Measurements from ENCODE around the gene C22orf15. TPM values are rescaled to one million over a fixed set of nuclear protein-coding genes. Genes with fewer than 3 reads are reported as not detected.

Gene C22orf15
- total RNA-seq, 3 donors from 2014 or later: 0.44 TPM; not detected in 2

GRCh38 chr22:23764899-23765881 is 2.4 kb downstream of the C22orf15 start:
- intact Hi-C loops (cut with DNase I, micrococcal nuclease): loop anchor here in 1 of 2 donors (5.0 kb wide), 1 partner anchor 92 kb away; the partner anchor contains the start of gene SLC2A11
- DNase-seq: no peak
- no peak for ATAC-seq
- no peak for TF ChIP-seq CTCF (IDR thresholded peaks at IDR 0.05)
- Histone ChIP-seq H3K9me3 (no peaks in the 10 kb centered on the region), H3K4me1 (ENCODE audit: low read depth) (peaks cover 19% of the 10 kb centered on the region), H3K4me3 (no peak overlapping the region), H3K36me3 (ENCODE audit: low read depth) (no peaks in the 10 kb centered on the region)

DNA sequence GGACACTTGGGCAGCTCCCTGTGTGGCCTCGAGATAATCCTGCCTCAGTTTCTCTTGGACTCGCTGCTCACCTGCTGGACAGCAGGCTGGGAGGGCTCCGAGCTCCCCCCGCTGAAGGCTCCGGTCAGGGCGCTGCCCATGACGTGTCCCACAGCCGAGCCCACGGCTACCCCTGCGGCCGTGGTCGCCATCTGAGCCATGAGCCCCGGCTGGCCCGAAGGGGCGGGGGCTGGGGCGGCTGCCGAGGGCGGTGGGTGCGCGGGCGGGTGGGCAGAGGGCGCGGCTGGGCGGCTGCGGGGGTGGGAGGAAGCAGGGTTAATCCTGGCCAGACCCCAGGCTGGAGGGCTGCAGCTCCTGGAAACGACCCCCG is 4.5 kb downstream of the C22orf15 start:
- no peak for DNase-seq
- intact Hi-C loops (cut with DNase I, micrococcal nuclease): loop anchor here in 1 of 2 donors (5.0 kb wide), 1 partner anchor 90 kb away; the partner anchor contains the start of gene SLC2A11
- peaks cover 28% of the 10 kb centered on the region for H3K4me1 ChIP-seq (ENCODE audit: low read depth)

DNA sequence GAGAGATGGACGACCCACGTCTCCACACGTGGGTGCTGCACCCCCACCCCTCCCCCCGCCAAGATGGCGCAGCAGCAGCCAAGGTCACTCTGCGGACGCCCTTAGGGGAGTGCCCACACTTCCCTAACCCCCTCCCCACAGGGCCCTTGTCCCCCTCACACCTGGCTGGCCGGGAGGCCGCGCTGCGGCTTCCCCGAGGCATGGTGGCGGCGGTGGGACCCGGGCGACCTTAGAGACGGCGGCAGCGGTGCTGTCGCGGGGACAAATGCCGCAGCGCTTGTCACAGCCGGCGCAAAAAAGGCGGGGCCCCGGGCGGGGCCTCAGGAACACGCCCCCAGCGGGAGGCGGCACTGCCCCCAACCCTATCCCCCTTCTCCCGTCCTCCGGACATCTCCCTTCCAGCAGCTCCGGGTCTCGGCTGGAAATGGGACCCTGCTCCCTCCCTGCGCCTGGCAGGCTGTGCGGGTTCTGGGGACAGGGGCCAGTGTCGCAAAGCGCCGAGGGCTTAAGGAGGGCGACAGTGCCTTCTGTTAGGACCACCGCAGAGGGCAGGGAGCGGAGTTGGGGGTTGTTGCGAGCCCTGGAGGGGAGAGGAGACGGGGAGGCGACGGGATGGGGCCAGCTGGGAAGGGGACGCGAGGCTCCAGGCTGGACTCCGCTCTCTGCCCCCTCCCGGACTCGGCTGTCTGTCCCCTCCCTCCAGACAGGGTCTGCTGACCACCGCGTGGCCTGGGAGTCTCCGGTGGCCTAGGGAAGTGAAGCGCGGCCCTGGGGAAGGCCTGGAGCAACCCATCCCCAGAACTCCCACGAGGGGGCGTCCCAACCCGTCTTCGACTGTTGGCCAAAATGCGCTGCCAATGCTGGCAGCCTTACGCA is 5.1 kb downstream of the C22orf15 start, which contains the start of gene CHCHD10:
Gene CHCHD10 (minus strand): TSS at position 300 of the 876 bp plus-strand sequence. CDS start 98 bp downstream, at position 202.
- ATAC-seq (peak; percentile 86), DNase-seq (peak; percentile 92 to 93 (median 92))
- peak; percentile 73 for TF ChIP-seq CTCF (IDR thresholded peaks at IDR 0.05)
- peak within 1 kb of the TSS; percentile 67 for H3K4me3 ChIP-seq
- H3K4me1 ChIP-seq (ENCODE audit: low read depth): peaks cover 30% of the 10 kb centered on the region
- H3K36me3 ChIP-seq (ENCODE audit: low read depth): no peaks in the 10 kb centered on the region
- H3K9me3 ChIP-seq: no peaks in the 10 kb centered on the region
- intact Hi-C loops (cut with DNase I, micrococcal nuclease): loop anchor here in 1 of 2 donors (5.0 kb wide), 1 partner anchor 89 kb away; the partner anchor contains the start of gene SLC2A11

More for the DNA sequence above, 4.5 kb downstream of the C22orf15 start:
- Histone ChIP-seq H3K4me3 (peak overlapping the region; percentile 67), H3K36me3 (ENCODE audit: low read depth) (no peaks in the 10 kb centered on the region), H3K9me3 (no peaks in the 10 kb centered on the region)
- TF ChIP-seq CTCF (IDR thresholded peaks at IDR 0.05): no peak
- peak; percentile 4 for ATAC-seq

DNA sequence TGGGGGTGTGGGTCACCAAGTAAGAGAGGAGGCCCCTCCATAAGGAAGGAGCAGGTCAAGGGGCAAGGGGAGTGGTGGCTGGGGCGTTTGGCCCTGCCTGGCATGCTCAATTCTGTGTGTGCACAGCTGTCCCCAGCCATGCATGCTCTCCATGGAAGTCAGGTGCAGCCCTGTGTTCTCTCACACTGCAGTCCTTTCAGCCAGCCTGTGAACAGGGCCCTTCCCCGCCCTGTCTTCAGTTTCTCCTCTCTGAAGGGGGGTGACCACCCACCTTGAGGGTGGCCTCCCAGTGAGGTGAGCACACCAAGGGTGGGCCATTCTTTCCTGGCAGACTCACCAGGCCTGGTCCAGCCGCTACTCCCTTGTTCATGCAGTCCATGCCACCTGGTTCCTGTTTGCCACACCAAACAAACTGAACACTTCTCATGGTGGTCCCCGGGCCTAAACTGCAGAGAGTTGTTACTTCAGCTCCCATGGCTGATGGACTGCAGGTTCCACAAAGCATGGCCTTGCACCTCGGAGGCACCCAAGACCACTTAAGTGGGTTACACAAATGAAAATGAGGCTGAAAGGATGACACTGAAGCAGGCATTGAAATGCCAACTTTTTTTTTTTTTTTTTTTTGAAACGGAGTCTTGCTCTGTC is 6.7 kb downstream of the C22orf15 start:
- intact Hi-C loops (cut with DNase I, micrococcal nuclease): loop anchor here in 1 of 2 donors (5.0 kb wide), 1 partner anchor 88 kb away; the partner anchor contains the start of gene SLC2A11
- DNase-seq (no peak), ATAC-seq (no peak)
- Histone ChIP-seq H3K36me3 (ENCODE audit: low read depth) (no peaks in the 10 kb centered on the region), H3K4me3 (no peak overlapping the region), H3K4me1 (ENCODE audit: low read depth) (peaks cover 28% of the 10 kb centered on the region), H3K9me3 (no peaks in the 10 kb centered on the region)
- no peak for TF ChIP-seq CTCF (IDR thresholded peaks at IDR 0.05)

DNA sequence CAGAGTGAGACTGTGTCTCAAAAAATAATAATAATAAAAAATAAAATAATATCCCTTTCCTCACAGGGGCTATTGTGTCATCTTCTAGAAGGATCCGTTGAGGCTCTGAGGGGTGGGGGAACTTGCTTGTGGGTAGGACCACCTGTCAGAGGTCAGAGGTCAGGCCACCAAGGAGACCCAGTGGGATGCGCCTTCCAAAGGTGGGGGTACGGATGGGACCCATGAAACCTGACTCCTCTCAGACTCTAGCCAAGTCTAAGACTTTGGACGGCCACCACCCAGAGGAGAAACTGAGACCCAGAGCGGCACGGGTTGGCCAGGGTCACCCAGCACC is 9.5 kb downstream of the C22orf15 start:
- DNase-seq: no peak
- H3K4me1 ChIP-seq (ENCODE audit: low read depth): peaks cover 11% of the 10 kb centered on the region
- TF ChIP-seq CTCF (IDR thresholded peaks at IDR 0.05): no peak
- intact Hi-C loops (cut with DNase I, micrococcal nuclease): no loop called here
- no peaks in the 10 kb centered on the region for H3K9me3 ChIP-seq
- no peaks in the 10 kb centered on the region for H3K36me3 ChIP-seq (ENCODE audit: low read depth)
- no peak overlapping the region for H3K4me3 ChIP-seq
- no peak for ATAC-seq

Data from mucosa of descending colon (tissue), 3 donors.